Measurements from ENCODE around the gene CSTPP1. TPM values are rescaled to one million over a fixed set of nuclear protein-coding genes. Genes with fewer than 3 reads are reported as not detected.
"Not testable (repeated sequence)": the region's sequence is repeated elsewhere in the genome, so short reads cannot be mapped to it uniquely, and the experiment has no call there.

Gene CSTPP1
- total RNA-seq, 5 donors from 2014 or later (not counting 1 experiment from before 2014, with no cell fraction given) = 13.3 to 16.9 (median 15.0) TPM

DNA sequence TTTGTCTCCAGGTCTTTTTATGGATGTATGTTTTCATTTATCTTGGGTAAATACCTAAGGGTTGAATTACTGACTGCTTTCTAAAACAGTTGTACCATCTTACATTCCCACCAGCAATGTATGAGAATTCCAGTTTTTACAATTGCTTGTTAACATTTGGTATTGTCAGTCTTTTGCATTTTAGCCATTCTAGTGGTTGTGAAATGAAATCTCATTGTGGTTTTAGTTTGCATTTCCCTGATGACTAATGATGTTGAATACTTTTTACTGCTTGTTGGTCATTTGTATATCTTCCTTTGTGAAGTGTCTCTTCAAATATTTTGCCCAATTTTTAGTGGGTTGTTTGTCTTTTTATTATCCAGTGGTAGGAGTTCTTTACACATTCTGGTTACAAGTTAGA, 147.4 kb downstream of the CSTPP1 start:
- no peaks in the 10 kb centered on the region for H3K4me1 Mint-ChIP-seq
- no peak overlapping the region for H3K4me3 ChIP-seq (ENCODE audit: control insufficient read depth in 1 of 2, extremely low read depth in 1 of 2, low read length in 1 of 2)
- ATAC-seq (replicated peaks in 1 of 4) = no peak
- peaks cover 0 to 2% of the 10 kb centered on the region in 2 donors for H3K36me3 ChIP-seq (ENCODE audit: control insufficient read depth in 2 of 2, extremely low read depth in 1 of 2, insufficient read depth in 1 of 2, low read length in 1 of 2)
- no peak overlapping the region for H3K4me3 Mint-ChIP-seq
- H3K9me3 ChIP-seq = no peaks in the 10 kb centered on the region
- no peak overlapping the region for H3K27ac ChIP-seq (ENCODE audit: low read length)
- ChIA-PET POLR2A (no interaction called here), CTCF (no interaction called here)
- H3K9me3 Mint-ChIP-seq = no peaks in the 10 kb centered on the region
- DNase-seq = no peak
- H3K27ac Mint-ChIP-seq = no peak overlapping the region
- no peaks in the 10 kb centered on the region for H3K4me1 ChIP-seq (ENCODE audit: control insufficient read depth in 1 of 2, extremely low read depth in 1 of 2, insufficient read depth in 2 of 2, low read length in 2 of 2)
- H3K36me3 Mint-ChIP-seq = peaks cover 5% of the 10 kb centered on the region
- no peaks in the 10 kb centered on the region for H3K27me3 Mint-ChIP-seq
- no peaks in the 10 kb centered on the region for H3K27me3 ChIP-seq (replicated peaks in 1 of 2; ENCODE audit: control insufficient read depth in 2 of 2, extremely low read depth in 1 of 2, insufficient read depth in 2 of 2, low read length in 1 of 2)

- Mint-ChIP-seq H3K9me3 (no peaks in the 10 kb centered on the region), H3K27ac (no peak overlapping the region)
These were observed 151.2 kb downstream of the CSTPP1 start for GRCh38 chr11:47087801-47088200.

DNA sequence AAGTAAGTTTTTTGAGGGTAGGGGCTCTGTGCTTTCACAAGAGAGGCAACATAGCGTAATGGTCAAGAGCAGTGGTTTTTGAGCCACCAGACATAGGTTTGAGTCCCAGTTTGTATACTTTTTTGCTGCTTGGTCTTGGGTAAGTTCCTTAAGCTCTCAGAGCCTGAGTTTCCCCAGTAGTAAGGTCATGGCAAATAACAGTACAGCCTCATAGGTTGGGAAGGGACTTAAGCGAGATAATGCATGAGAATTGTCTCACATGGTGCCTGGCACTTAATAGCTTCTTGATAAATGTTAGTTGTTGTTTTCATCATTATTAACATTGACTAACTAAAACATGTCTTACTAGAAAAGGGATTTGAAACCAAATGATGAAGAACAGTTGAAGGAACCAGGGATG, 157.0 kb downstream of the CSTPP1 start:
- WGBS (ENCODE audit: insufficient coverage) = 90% methylated on average over 1 of the region's 2 CpGs
- ATAC-seq (replicated peaks in 1 of 4) = no peak
- CTCF ChIA-PET = no interaction called here

More at GRCh38 chr11:47087801-47088200, 151.2 kb downstream of the CSTPP1 start:
- Mint-ChIP-seq H3K27me3 (no peaks in the 10 kb centered on the region), H3K36me3 (peaks cover 4% of the 10 kb centered on the region), H3K4me3 (no peak overlapping the region), H3K4me1 (no peaks in the 10 kb centered on the region)
- Histone ChIP-seq H3K27me3 (replicated peaks in 1 of 2; ENCODE audit: control insufficient read depth in 2 of 2, extremely low read depth in 1 of 2, insufficient read depth in 2 of 2, low read length in 1 of 2) (no peaks in the 10 kb centered on the region), H3K27ac (ENCODE audit: low read length) (no peak overlapping the region), H3K36me3 (ENCODE audit: control insufficient read depth in 2 of 2, extremely low read depth in 1 of 2, insufficient read depth in 1 of 2, low read length in 1 of 2) (no peaks in the 10 kb centered on the region), H3K4me1 (ENCODE audit: control insufficient read depth in 1 of 2, extremely low read depth in 1 of 2, insufficient read depth in 2 of 2, low read length in 2 of 2) (no peaks in the 10 kb centered on the region), H3K4me3 (ENCODE audit: control insufficient read depth in 1 of 2, extremely low read depth in 1 of 2, low read length in 1 of 2) (no peak overlapping the region), H3K9me3 (no peaks in the 10 kb centered on the region)
- ChIA-PET CTCF (no interaction called here), POLR2A (no interaction called here)
- 70% methylated on average over 1 of the region's 3 CpGs for WGBS (ENCODE audit: insufficient coverage)
- no peak for DNase-seq
- ATAC-seq (replicated peaks in 1 of 4) = no peak

GRCh38 chr11:47096871-47097270, 160.3 kb downstream of the CSTPP1 start:
- H3K9me3 Mint-ChIP-seq; H3K4me1 ChIP-seq (ENCODE audit: control insufficient read depth in 1 of 2, extremely low read depth in 1 of 2, insufficient read depth in 2 of 2, low read length in 2 of 2); H3K27me3 Mint-ChIP-seq; H3K27me3 ChIP-seq (replicated peaks in 1 of 2; ENCODE audit: control insufficient read depth in 2 of 2, extremely low read depth in 1 of 2, insufficient read depth in 2 of 2, low read length in 1 of 2); H3K4me1 Mint-ChIP-seq; H3K36me3 ChIP-seq (ENCODE audit: control insufficient read depth in 2 of 2, extremely low read depth in 1 of 2, insufficient read depth in 1 of 2, low read length in 1 of 2); H3K4me3 Mint-ChIP-seq; H3K36me3 Mint-ChIP-seq; DNase-seq; ATAC-seq (replicated peaks in 1 of 4); H3K4me3 ChIP-seq (ENCODE audit: control insufficient read depth in 1 of 2, extremely low read depth in 1 of 2, low read length in 1 of 2); H3K27ac Mint-ChIP-seq; H3K9me3 ChIP-seq; H3K27ac ChIP-seq (ENCODE audit: low read length); CTCF ChIA-PET: not testable (repeated sequence)
- WGBS (ENCODE audit: insufficient coverage) = no CpG with 5 or more reads among the region's 22 CpGs
- POLR2A ChIA-PET = interaction anchor here in 1 of 2 donors (0.7 kb wide), 1 partner anchor 697 kb away, joined by 9 read pairs; no protein-coding TSS in a partner anchor

More for the DNA sequence above, 157.0 kb downstream of the CSTPP1 start:
- no peak overlapping the region for H3K4me3 ChIP-seq (ENCODE audit: control insufficient read depth in 1 of 2, extremely low read depth in 1 of 2, low read length in 1 of 2)
- H3K27me3 ChIP-seq (replicated peaks in 1 of 2; ENCODE audit: control insufficient read depth in 2 of 2, extremely low read depth in 1 of 2, insufficient read depth in 2 of 2, low read length in 1 of 2) = no peaks in the 10 kb centered on the region
- no peak overlapping the region for H3K27ac ChIP-seq (ENCODE audit: low read length)
- no peaks in the 10 kb centered on the region for H3K4me1 ChIP-seq (ENCODE audit: control insufficient read depth in 1 of 2, extremely low read depth in 1 of 2, insufficient read depth in 2 of 2, low read length in 2 of 2)
- POLR2A ChIA-PET = no interaction called here
- no peak overlapping the region for H3K4me3 Mint-ChIP-seq
- no peaks in the 10 kb centered on the region for H3K27me3 Mint-ChIP-seq
- no peak for DNase-seq
- no peaks in the 10 kb centered on the region for H3K36me3 Mint-ChIP-seq
- no peak overlapping the region for H3K27ac Mint-ChIP-seq
- no peaks in the 10 kb centered on the region for H3K4me1 Mint-ChIP-seq
- no peaks in the 10 kb centered on the region for H3K36me3 ChIP-seq (ENCODE audit: control insufficient read depth in 2 of 2, extremely low read depth in 1 of 2, insufficient read depth in 1 of 2, low read length in 1 of 2)
- H3K9me3 Mint-ChIP-seq = no peaks in the 10 kb centered on the region
- H3K9me3 ChIP-seq = no peaks in the 10 kb centered on the region

- ChIA-PET POLR2A (interaction anchor here in 1 of 2 donors (0.7 kb wide), 1 partner anchor 348 kb away, joined by 7 read pairs; no protein-coding TSS in a partner anchor), CTCF (interaction anchor here in 1 of 2 donors (0.6 kb wide), 1 partner anchor 1315 kb away, joined by 3 read pairs; no protein-coding TSS in a partner anchor)
- H3K4me1 ChIP-seq (ENCODE audit: control insufficient read depth in 1 of 2, extremely low read depth in 1 of 2, insufficient read depth in 2 of 2, low read length in 2 of 2); ATAC-seq (replicated peaks in 1 of 4); H3K4me3 ChIP-seq (ENCODE audit: control insufficient read depth in 1 of 2, extremely low read depth in 1 of 2, low read length in 1 of 2); H3K27ac Mint-ChIP-seq; H3K27ac ChIP-seq (ENCODE audit: low read length); H3K27me3 Mint-ChIP-seq; H3K27me3 ChIP-seq (replicated peaks in 1 of 2; ENCODE audit: control insufficient read depth in 2 of 2, extremely low read depth in 1 of 2, insufficient read depth in 2 of 2, low read length in 1 of 2); DNase-seq; H3K4me3 Mint-ChIP-seq; H3K4me1 Mint-ChIP-seq; H3K36me3 ChIP-seq (ENCODE audit: control insufficient read depth in 2 of 2, extremely low read depth in 1 of 2, insufficient read depth in 1 of 2, low read length in 1 of 2); H3K9me3 Mint-ChIP-seq; H3K9me3 ChIP-seq; H3K36me3 Mint-ChIP-seq: not testable (repeated sequence)
- WGBS (ENCODE audit: insufficient coverage) = no CpG with 5 or more reads among the region's 3 CpGs
These were observed 161.7 kb downstream of the CSTPP1 start for GRCh38 chr11:47098223-47098622.

DNA sequence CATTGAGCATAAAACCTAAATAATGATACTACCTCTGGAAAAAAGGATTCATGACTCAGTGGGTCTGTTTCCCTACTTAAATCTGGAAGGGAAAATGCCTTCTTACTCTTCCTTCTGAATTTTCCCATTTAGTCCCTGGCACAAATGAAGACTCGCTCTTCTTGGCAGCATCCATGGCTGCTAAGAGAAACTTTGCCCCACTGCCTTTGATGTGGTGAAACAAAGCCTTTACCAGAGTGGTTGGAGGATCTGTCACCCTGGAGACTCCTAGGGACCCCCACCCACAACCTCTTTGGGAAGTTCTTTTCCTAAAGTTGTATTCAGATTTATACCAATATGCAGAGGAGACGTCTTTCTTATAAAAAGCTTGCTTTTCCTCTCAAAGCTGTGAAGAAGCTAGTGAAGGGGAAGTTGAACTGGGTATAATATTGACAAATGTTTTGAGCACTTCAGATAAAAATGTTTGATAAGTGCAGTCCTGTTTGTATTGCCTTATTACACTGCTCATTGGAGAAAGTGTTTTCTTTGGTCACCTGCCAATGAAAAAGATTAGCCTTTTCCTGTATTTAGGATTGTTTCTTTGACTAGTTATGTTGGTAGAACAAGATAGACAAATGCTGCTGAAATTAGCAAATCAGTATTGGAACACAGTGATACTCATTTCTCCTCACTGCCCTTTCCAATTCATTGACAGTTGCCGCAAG, 162.8 kb downstream of the CSTPP1 start:
- ChIA-PET POLR2A (interaction anchor here in 1 of 2 donors (0.5 to 0.6 kb wide), 2 partner anchors 23 to 236 kb away, joined by 3 to 5 read pairs; no protein-coding TSS in a partner anchor), CTCF (interaction anchor here in 1 of 2 donors (1.0 kb wide), 1 partner anchor 254 kb away, joined by 3 read pairs; no protein-coding TSS in a partner anchor)
- Mint-ChIP-seq H3K4me1 (peaks cover 0 to 5% (median 2%) of the 10 kb centered on the region in 3 donors), H3K4me3 (no peak overlapping the region), H3K9me3 (no peaks in the 10 kb centered on the region), H3K27ac (no peak overlapping the region), H3K36me3 (peaks cover 1% of the 10 kb centered on the region), H3K27me3 (no peaks in the 10 kb centered on the region)
- no CpG with 5 or more reads among the region's 3 CpGs for WGBS (ENCODE audit: insufficient coverage)
- no peak overlapping the region for H3K27ac ChIP-seq (ENCODE audit: low read length)
- no peaks in the 10 kb centered on the region for H3K9me3 ChIP-seq
- DNase-seq (no peak), ATAC-seq (replicated peaks in 1 of 4) (no peak)
- no peaks in the 10 kb centered on the region for H3K36me3 ChIP-seq (ENCODE audit: control insufficient read depth in 2 of 2, extremely low read depth in 1 of 2, insufficient read depth in 1 of 2, low read length in 1 of 2)
- no peak overlapping the region for H3K4me3 ChIP-seq (ENCODE audit: control insufficient read depth in 1 of 2, extremely low read depth in 1 of 2, low read length in 1 of 2)
- peaks cover 0 to 2% of the 10 kb centered on the region in 2 experiments for H3K4me1 ChIP-seq (ENCODE audit: control insufficient read depth in 1 of 2, extremely low read depth in 1 of 2, insufficient read depth in 2 of 2, low read length in 2 of 2)
- no peaks in the 10 kb centered on the region for H3K27me3 ChIP-seq (replicated peaks in 1 of 2; ENCODE audit: control insufficient read depth in 2 of 2, extremely low read depth in 1 of 2, insufficient read depth in 2 of 2, low read length in 1 of 2)

All from T-cell (primary cell).